Lung (tissue), 12 donors: Measurements from ENCODE around the gene C1orf21. TPM values are rescaled to one million over a fixed set of nuclear protein-coding genes. Genes with fewer than 3 reads are reported as not detected.

Source experiments
- ATAC-seq: fragments of 200-7000 bp; cut with Tn5 transposase; one replicate; pipeline ENCODE4 v1.9.1; 2020; ENCODE audit warnings: moderate number of reproducible peaks; ENCODE audit not compliant: insufficient read depth, low FRiP score
- DNase-seq, 3 donors: peaks; one replicate each; pipeline ENCODE4 v3.0.0-alpha.2; 2013 to 2017
- H3K27ac ChIP-seq, 2 donors: one replicate each; pipeline ENCODE4 v1.5.1; 2013; ENCODE audit warnings: mild to moderate bottlenecking in 2 of 2, moderate library complexity in 2 of 2, control low read depth in 1 of 2, inconsistent platforms in 1 of 2, low read depth in 1 of 2, low read length in 1 of 2
- H3K27me3 ChIP-seq, 3 donors: one replicate each; pipeline ENCODE4 v1.5.1; 2013; ENCODE audit warnings: low read length in 2 of 3; ENCODE audit not compliant: control insufficient read depth in 3 of 3, insufficient read depth in 3 of 3
- H3K36me3 ChIP-seq, 4 donors: one replicate each; pipeline ENCODE4 v1.5.1; 2013; ENCODE audit warnings: low read length in 4 of 4, mild to moderate bottlenecking in 1 of 4, moderate library complexity in 1 of 4; ENCODE audit not compliant: control insufficient read depth in 4 of 4, insufficient read depth in 4 of 4
- H3K4me1 ChIP-seq, 5 donors: one replicate each; pipeline ENCODE4 v1.5.1; 2013; ENCODE audit warnings: low read length in 5 of 5, mild to moderate bottlenecking in 2 of 5, moderate library complexity in 1 of 5; ENCODE audit not compliant: control insufficient read depth in 5 of 5, insufficient read depth in 5 of 5
- H3K4me3 ChIP-seq: one replicate; pipeline ENCODE4 v1.5.1; 2013; ENCODE audit warnings: mild to moderate bottlenecking, control low read depth, moderate library complexity
- H3K9ac ChIP-seq, 2 donors: one replicate each; pipeline ENCODE4 v1.5.1; 2013; ENCODE audit warnings: low read length in 2 of 2, control low read depth in 1 of 2; ENCODE audit not compliant: insufficient read depth in 1 of 2
- H3K9me3 ChIP-seq, 4 donors: one replicate each; pipeline ENCODE4 v1.5.1; 2013; ENCODE audit warnings: low read length in 3 of 4, mild to moderate bottlenecking in 1 of 4, moderate library complexity in 1 of 4; ENCODE audit not compliant: control insufficient read depth in 4 of 4, insufficient read depth in 3 of 4
- WGBS, 2 donors: extraction: QIAGEN DNeasy Blood & Tissue Kit; methylation state at CpG; one replicate each; pipeline ENCODE4 v1.1.7; 2013; 5-methylcytosine and 5-hydroxymethylcytosine counted together
- polyA plus RNA-seq, 2 donors: library from polyadenylated mRNA; stranded (reverse); fragments of 200-250 nt; gene quantifications; one replicate each; pipeline ENCODE4 v1.2.1, GENCODE V29; 2013
- total RNA-seq, 2 donors: library from RNA; depleted of rRNA in 1 of 2; stranded (reverse); fragments of >200 nt in 1 of 2; gene quantifications; one replicate each; pipeline ENCODE4 v1.2.1, GENCODE V29; 2014 to 2021
- TF ChIP-seq, protein P1 (sequence below): IDR thresholded peaks from 2 replicates; pipeline ENCODE4 v1.5.1; 2012; ENCODE audit warnings: mild to moderate bottlenecking; ENCODE audit errors: control extremely low read depth, extremely low read depth
- donor health status: control.
- donor health status: control.
- donor health status: Bipolar disorder and iron deficiency.
- donor health status: healthy.
- donor health status: DM: yes; HTN: yes; CAD: no.

Gene C1orf21
- total and polyA plus RNA-seq, 4 donors: 16.2 to 59.9 (median 45.5) TPM

DNA sequence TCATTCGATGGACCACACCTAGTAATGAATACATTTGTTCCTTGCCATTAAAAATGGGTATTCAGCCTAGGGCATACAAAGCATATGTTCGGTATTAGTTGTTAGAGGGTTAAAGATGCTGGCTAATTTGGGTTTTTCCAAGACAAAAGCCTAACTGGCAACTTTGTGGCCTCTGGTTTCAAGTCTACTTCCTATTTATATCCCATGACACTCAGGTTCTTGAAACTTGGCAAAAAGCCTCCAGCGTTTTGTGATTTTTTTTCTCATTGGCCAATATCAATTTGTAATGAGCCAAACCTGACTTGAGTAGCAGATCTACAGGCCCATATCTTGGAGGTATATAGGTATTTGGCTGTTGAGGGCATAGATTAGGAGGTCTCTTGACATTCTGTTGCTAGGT lies 75.3 kb downstream of the C1orf21 start:
- Histone ChIP-seq H3K27ac (peak overlapping the region in 1 of 2 donors; percentile 66), H3K27me3 (no peaks in the 10 kb centered on the region), H3K9me3 (peaks cover 0 to 2% (median 0%) of the 10 kb centered on the region in 4 donors), H3K4me1 (peaks cover 0 to 24% (median 8%) of the 10 kb centered on the region in 5 donors), H3K9ac (no peak overlapping the region), H3K36me3 (peaks cover 0 to 1% (median 0%) of the 10 kb centered on the region in 4 donors), H3K4me3 (no peak overlapping the region)
- TF ChIP-seq, protein P1, sequence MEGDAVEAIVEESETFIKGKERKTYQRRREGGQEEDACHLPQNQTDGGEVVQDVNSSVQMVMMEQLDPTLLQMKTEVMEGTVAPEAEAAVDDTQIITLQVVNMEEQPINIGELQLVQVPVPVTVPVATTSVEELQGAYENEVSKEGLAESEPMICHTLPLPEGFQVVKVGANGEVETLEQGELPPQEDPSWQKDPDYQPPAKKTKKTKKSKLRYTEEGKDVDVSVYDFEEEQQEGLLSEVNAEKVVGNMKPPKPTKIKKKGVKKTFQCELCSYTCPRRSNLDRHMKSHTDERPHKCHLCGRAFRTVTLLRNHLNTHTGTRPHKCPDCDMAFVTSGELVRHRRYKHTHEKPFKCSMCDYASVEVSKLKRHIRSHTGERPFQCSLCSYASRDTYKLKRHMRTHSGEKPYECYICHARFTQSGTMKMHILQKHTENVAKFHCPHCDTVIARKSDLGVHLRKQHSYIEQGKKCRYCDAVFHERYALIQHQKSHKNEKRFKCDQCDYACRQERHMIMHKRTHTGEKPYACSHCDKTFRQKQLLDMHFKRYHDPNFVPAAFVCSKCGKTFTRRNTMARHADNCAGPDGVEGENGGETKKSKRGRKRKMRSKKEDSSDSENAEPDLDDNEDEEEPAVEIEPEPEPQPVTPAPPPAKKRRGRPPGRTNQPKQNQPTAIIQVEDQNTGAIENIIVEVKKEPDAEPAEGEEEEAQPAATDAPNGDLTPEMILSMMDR: no peak
- WGBS, 2 donors: 66 to 72% methylated on average over 3 of the region's 3 CpGs
- ATAC-seq (no peak), DNase-seq (no peak)

DNA sequence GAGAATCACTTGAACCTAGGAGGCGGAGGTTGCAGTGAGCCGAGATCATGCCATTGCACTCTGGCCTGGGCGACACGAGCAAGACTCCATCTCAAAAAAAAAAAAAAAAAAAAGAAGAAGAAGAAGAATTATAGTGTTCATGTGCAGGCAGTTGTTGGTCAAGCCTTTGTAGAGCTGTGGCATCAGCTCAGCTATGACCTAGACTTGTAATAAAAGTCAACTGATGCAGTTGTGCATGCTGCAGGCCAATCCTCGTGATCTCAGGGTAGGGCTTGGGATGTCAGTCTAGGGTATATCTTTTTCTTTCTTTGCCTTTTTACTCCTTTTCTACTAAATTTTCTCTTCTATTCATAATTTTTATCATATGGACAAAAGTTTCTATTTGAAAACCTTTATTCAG lies 76.2 kb downstream of the C1orf21 start:
- no peaks in the 10 kb centered on the region for H3K27me3 ChIP-seq
- H3K27ac ChIP-seq: no peak overlapping the region
- H3K9me3 ChIP-seq: peaks cover 0 to 2% (median 0%) of the 10 kb centered on the region in 4 donors
- ATAC-seq (no peak), DNase-seq (no peak)
- TF ChIP-seq, protein P1: no peak
- H3K4me3 ChIP-seq: no peak overlapping the region
- H3K9ac ChIP-seq: no peak overlapping the region
- WGBS, 2 donors: 95% methylated on average over 5 of the region's 5 CpGs
- H3K4me1 ChIP-seq: peaks cover 0 to 28% (median 7%) of the 10 kb centered on the region in 5 donors
- H3K36me3 ChIP-seq: peaks cover 0 to 1% (median 0%) of the 10 kb centered on the region in 4 donors

DNA sequence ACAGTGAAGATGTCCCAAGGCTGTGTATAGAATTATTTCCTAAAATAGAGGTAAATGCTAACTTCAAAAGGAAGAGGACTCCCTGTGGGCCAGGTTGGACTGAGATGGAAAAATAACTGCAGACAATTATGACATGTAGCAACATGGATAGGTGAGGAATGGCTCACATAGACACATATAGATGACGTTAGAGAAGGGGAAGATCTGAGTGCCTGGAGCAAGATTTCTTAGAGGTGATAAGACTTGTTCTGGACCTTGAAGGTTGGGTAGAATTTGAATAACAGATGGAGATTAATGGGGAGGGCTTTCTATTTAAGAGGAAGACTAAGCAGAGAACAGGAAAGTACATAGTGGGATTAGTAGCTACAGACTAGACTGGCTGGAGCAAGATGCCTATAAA lies 76.9 kb downstream of the C1orf21 start:
- no peaks in the 10 kb centered on the region for H3K27me3 ChIP-seq
- peaks cover 0 to 1% (median 0%) of the 10 kb centered on the region in 4 donors for H3K36me3 ChIP-seq
- no peak overlapping the region for H3K9ac ChIP-seq
- DNase-seq (no peak), ATAC-seq (no peak)
- peaks cover 0 to 2% (median 0%) of the 10 kb centered on the region in 4 donors for H3K9me3 ChIP-seq
- H3K4me3 ChIP-seq: no peak overlapping the region
- 89 to 93% methylated on average over 1 of the region's 1 CpG for WGBS, 2 donors
- no peak overlapping the region for H3K27ac ChIP-seq
- TF ChIP-seq, protein P1: no peak
- peaks cover 0 to 30% (median 4%) of the 10 kb centered on the region in 5 donors for H3K4me1 ChIP-seq

DNA sequence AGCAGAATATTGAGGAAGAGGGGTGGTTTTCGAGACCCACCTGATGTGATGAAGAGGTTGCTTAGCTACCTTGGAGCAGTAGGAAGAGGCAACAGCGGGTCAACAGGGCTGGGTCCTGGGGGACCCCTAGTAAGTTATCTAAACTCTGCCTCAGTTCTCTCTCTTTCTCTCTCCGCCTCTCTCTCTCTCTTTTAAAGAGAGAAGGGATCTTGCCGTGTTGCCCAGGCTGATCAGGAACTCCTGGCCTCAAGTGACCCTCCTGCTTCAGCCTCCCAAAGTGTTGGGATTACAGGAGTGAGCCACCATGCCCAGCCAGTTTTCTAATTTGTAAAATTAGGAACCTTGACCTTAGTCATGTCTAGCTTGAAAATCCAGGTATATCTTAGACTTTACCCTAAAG lies 77.9 kb downstream of the C1orf21 start:
- H3K9ac ChIP-seq: no peak overlapping the region
- H3K27me3 ChIP-seq: no peaks in the 10 kb centered on the region
- peaks cover 0 to 27% (median 0%) of the 10 kb centered on the region in 5 donors for H3K4me1 ChIP-seq
- H3K4me3 ChIP-seq: no peak overlapping the region
- WGBS, 2 donors: 85 to 92% methylated on average over 4 of the region's 4 CpGs
- TF ChIP-seq, protein P1: no peak
- ATAC-seq (no peak), DNase-seq (no peak)
- peaks cover 0 to 1% (median 0%) of the 10 kb centered on the region in 4 donors for H3K36me3 ChIP-seq
- H3K9me3 ChIP-seq: peaks cover 0 to 2% (median 0%) of the 10 kb centered on the region in 4 donors
- no peak overlapping the region for H3K27ac ChIP-seq
